SK-N-SH treated with all-trans-retinoic acid at 6 μM for 48 hours (cell line): Measurements from ENCODE around the gene CTNNA3.

Experiments used
- ATAC-seq: fragments of 200-7000 bp; cut with Tn5 transposase; 3 replicates; pipeline ENCODE4 v1.9.1; 2020; ENCODE audit warnings: mild to moderate bottlenecking, moderate library complexity
- BACH2 ChIP-seq: fragments of 250-450 bp; sonication (Bioruptor Pico); IDR thresholded peaks from 2 replicates; pipeline ENCODE4 v1.9.0; 2021; ENCODE audit warnings: mild to moderate bottlenecking, borderline replicate concordance
- CSDC2 ChIP-seq: fragments of 250-450 bp; sonication (Bioruptor Pico); IDR thresholded peaks from 2 replicates; pipeline ENCODE4 v1.5.0; 2020; ENCODE audit warnings: mild to moderate bottlenecking, moderate library complexity
- ISL1 ChIP-seq: fragments of 250-450 bp; sonication (Bioruptor Pico); IDR thresholded peaks from 2 replicates; pipeline ENCODE4 v2.1.2; 2022; ENCODE audit warnings: mild to moderate bottlenecking, moderate library complexity
- OSR1 ChIP-seq: fragments of 250-450 bp; sonication (Bioruptor Pico); IDR thresholded peaks from 2 replicates; pipeline ENCODE4 v1.8.0; 2022; ENCODE audit warnings: moderate library complexity, mild to moderate bottlenecking, inconsistent platforms
- PPARA ChIP-seq: fragments of 250-450 bp; sonication (Bioruptor Pico); IDR thresholded peaks from 2 replicates; pipeline ENCODE4 v1.5.0; 2020; ENCODE audit warnings: mild to moderate bottlenecking, borderline replicate concordance
- RARB ChIP-seq: fragments of 250-450 bp; sonication (Bioruptor Pico); IDR thresholded peaks from 2 replicates; pipeline ENCODE4 v1.8.0; 2021; ENCODE audit warnings: mild to moderate bottlenecking, moderate library complexity
- SNAI2 ChIP-seq: fragments of 250-450 bp; sonication (Bioruptor Pico); IDR thresholded peaks from 2 replicates; pipeline ENCODE4 v1.5.0; 2020; ENCODE audit warnings: mild to moderate bottlenecking, moderate library complexity
- TOX ChIP-seq: fragments of 250-450 bp; sonication (Bioruptor Pico); IDR thresholded peaks from 2 replicates; pipeline ENCODE4 v1.8.0; 2021; ENCODE audit warnings: mild to moderate bottlenecking, moderate library complexity, borderline replicate concordance
- ZC3H10 ChIP-seq: fragments of 250-450 bp; sonication (Bioruptor Pico); IDR thresholded peaks from 2 replicates; pipeline ENCODE4 v1.5.1; 2021; ENCODE audit warnings: mild to moderate bottlenecking, moderate library complexity
- ZFP3 ChIP-seq: fragments of 250-450 bp; sonication (Bioruptor Pico); IDR thresholded peaks from 2 replicates; pipeline ENCODE4 v1.5.0; 2020; ENCODE audit warnings: mild to moderate bottlenecking, moderate library complexity
- ZFP30 ChIP-seq: fragments of 450-650 bp; formaldehyde crosslinking; IDR thresholded peaks from 2 replicates; pipeline ENCODE4 v1.5.0; 2022; ENCODE audit warnings: mild to moderate bottlenecking, moderate library complexity
- ZNF565 ChIP-seq: fragments of 450-650 bp; formaldehyde crosslinking; conservative IDR thresholded peaks from 2 replicates; pipeline ENCODE4 v1.5.0; 2020; ENCODE audit warnings: low read depth, mild to moderate bottlenecking, moderate library complexity
- ZNF70 ChIP-seq: fragments of 450-650 bp; formaldehyde crosslinking; IDR thresholded peaks from 2 replicates; pipeline ENCODE4 v1.5.0; 2020; ENCODE audit warnings: mild to moderate bottlenecking, moderate library complexity
- ZNF8 ChIP-seq: fragments of 450-650 bp; formaldehyde crosslinking; IDR thresholded peaks from 2 replicates; pipeline ENCODE4 v1.5.0; 2020; ENCODE audit warnings: mild to moderate bottlenecking, moderate library complexity
- TF ChIP-seq, protein P1 (sequence below): fragments of 250-450 bp; sonication (Bioruptor Pico); IDR thresholded peaks from 2 replicates; pipeline ENCODE4 v1.8.0; 2020; ENCODE audit warnings: mild to moderate bottlenecking, moderate library complexity, borderline replicate concordance
- TF ChIP-seq, protein P2 (sequence below): fragments of 250-450 bp; sonication (Bioruptor Pico); IDR thresholded peaks from 2 replicates; pipeline ENCODE4 v1.5.1; 2020; ENCODE audit warnings: low read depth, mild to moderate bottlenecking, moderate library complexity
- TF ChIP-seq, protein P3 (sequence below): fragments of 250-450 bp; sonication (Bioruptor Pico); IDR thresholded peaks from 2 replicates; pipeline ENCODE4 v1.8.0; 2021; ENCODE audit warnings: low read depth, mild to moderate bottlenecking, moderate library complexity, borderline replicate concordance
- TF ChIP-seq, protein P4 (sequence below): fragments of 250-450 bp; sonication (Bioruptor Pico); IDR thresholded peaks from 2 replicates; pipeline ENCODE4 v1.5.1; 2021; ENCODE audit warnings: mild to moderate bottlenecking, moderate library complexity

CTNNA3 gene

DNA sequence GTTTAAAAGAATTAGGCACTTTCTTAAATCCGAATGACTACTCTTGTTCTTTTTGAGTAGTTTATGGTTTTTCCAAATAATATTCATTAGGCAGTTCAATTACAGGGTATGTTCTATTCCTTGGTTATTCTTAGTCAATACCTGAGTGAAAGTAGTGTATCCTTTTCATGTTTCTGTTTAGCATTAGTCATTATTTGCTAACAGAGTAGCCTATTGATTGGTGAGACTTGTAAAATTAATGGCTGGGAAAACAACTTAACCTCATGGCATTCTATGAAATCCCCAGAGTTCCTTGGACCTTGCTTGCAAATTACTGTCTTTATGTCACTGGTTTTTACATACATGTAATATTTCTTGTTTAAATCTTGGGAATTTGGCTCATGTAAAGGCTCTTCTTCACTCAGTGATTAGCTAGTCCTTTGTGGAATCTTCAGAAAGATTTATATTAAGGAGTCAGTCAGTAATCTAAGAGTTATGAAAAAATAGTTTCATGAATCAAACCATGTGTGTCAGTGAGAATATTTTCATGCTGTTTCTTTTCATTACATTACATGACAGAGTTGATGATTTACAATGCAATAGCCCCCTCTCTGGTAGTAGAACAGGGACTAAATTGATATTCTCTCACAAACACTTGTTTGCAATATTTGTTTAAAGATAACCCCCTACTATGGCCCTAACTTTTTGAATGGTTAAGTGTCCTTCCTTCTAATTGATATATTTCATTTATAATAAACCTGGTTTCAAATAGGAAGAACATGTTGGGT, 851.6 kb downstream of the CTNNA3 start:
- ATAC-seq: no peak
- TF ChIP-seq ISL1 (CRISPR knock-in tag) (no peak), SNAI2 (no peak), ZFP3 (CRISPR knock-in tag) (no peak), ZNF8 (CRISPR knock-in tag) (no peak)
- TF ChIP-seq, protein P1, sequence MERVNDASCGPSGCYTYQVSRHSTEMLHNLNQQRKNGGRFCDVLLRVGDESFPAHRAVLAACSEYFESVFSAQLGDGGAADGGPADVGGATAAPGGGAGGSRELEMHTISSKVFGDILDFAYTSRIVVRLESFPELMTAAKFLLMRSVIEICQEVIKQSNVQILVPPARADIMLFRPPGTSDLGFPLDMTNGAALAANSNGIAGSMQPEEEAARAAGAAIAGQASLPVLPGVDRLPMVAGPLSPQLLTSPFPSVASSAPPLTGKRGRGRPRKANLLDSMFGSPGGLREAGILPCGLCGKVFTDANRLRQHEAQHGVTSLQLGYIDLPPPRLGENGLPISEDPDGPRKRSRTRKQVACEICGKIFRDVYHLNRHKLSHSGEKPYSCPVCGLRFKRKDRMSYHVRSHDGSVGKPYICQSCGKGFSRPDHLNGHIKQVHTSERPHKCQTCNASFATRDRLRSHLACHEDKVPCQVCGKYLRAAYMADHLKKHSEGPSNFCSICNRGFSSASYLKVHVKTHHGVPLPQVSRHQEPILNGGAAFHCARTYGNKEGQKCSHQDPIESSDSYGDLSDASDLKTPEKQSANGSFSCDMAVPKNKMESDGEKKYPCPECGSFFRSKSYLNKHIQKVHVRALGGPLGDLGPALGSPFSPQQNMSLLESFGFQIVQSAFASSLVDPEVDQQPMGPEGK (CRISPR knock-in tag): no peak

DNA sequence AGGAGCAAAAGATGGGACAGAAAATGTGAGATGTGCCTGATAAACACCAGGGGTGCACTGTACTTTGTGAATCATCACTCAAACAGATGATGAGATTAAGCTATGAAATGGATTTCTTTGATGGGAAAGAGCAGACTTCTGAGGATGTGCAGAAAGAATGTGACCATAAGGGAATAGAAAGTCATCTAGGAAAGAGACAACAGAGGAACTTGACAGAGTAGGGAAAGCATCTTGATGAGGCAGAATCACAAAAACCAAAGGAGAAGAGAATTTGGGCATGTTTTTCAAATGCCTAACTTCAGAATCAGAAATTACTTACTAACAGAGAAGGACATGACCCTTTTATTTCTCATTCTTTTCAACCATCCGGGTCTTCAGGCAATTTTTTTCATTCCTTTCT, 852.6 kb downstream of the CTNNA3 start:
- ATAC-seq: no peak
- TF ChIP-seq ISL1 (CRISPR knock-in tag): no peak
- TF ChIP-seq, protein P1 (CRISPR knock-in tag): no peak
- TF ChIP-seq BACH2: no peak
- TF ChIP-seq OSR1 (CRISPR knock-in tag): no peak

DNA sequence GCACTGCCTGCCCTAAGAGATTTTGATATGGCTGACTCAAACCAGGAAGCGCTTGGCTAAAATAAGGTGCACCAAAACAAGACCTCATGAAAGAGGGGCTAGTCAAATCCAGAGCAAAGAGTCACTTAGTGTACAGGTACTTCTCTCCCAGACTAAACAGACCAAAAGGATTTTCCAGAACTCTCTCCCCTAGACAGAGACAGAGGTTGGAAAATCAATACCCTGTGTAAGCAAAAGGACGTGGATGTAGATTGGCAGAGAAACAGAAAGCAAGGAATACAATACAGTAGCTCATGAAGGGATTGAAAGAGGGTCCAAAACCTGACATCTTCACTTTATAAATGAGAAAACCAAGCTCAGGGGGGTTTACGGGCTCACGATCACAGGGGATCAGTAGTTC, 853.1 kb downstream of the CTNNA3 start:
- ATAC-seq: no peak
- TF ChIP-seq ZFP30 (CRISPR knock-in tag) (no peak), CSDC2 (CRISPR knock-in tag) (no peak), BACH2 (no peak), ZFP3 (CRISPR knock-in tag) (no peak), ZNF565 (CRISPR knock-in tag) (no peak), PPARA (no peak), TOX (CRISPR knock-in tag) (no peak), RARB (no peak), ZNF70 (CRISPR knock-in tag) (no peak), ZC3H10 (CRISPR knock-in tag) (no peak)
- TF ChIP-seq, protein P2, sequence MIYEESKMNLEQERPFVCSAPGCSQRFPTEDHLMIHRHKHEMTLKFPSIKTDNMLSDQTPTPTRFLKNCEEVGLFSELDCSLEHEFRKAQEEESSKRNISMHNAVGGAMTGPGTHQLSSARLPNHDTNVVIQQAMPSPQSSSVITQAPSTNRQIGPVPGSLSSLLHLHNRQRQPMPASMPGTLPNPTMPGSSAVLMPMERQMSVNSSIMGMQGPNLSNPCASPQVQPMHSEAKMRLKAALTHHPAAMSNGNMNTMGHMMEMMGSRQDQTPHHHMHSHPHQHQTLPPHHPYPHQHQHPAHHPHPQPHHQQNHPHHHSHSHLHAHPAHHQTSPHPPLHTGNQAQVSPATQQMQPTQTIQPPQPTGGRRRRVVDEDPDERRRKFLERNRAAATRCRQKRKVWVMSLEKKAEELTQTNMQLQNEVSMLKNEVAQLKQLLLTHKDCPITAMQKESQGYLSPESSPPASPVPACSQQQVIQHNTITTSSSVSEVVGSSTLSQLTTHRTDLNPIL (CRISPR knock-in tag): no peak
- TF ChIP-seq, protein P1 (CRISPR knock-in tag): no peak
- TF ChIP-seq, protein P3, sequence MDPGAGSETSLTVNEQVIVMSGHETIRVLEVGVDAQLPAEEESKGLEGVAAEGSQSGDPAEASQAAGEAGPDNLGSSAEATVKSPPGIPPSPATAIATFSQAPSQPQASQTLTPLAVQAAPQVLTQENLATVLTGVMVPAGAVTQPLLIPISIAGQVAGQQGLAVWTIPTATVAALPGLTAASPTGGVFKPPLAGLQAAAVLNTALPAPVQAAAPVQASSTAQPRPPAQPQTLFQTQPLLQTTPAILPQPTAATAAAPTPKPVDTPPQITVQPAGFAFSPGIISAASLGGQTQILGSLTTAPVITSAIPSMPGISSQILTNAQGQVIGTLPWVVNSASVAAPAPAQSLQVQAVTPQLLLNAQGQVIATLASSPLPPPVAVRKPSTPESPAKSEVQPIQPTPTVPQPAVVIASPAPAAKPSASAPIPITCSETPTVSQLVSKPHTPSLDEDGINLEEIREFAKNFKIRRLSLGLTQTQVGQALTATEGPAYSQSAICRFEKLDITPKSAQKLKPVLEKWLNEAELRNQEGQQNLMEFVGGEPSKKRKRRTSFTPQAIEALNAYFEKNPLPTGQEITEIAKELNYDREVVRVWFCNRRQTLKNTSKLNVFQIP (CRISPR knock-in tag): no peak
- TF ChIP-seq, protein P4, sequence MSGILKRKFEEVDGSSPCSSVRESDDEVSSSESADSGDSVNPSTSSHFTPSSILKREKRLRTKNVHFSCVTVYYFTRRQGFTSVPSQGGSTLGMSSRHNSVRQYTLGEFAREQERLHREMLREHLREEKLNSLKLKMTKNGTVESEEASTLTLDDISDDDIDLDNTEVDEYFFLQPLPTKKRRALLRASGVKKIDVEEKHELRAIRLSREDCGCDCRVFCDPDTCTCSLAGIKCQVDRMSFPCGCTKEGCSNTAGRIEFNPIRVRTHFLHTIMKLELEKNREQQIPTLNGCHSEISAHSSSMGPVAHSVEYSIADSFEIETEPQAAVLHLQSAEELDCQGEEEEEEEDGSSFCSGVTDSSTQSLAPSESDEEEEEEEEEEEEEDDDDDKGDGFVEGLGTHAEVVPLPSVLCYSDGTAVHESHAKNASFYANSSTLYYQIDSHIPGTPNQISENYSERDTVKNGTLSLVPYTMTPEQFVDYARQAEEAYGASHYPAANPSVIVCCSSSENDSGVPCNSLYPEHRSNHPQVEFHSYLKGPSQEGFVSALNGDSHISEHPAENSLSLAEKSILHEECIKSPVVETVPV (CRISPR knock-in tag): no peak
